Activated B cell treated with CpG ODN at 0.5 μM for 24 hours (primary cell): ENCODE results near the gene ZNFX1. TPM values are rescaled to one million over a fixed set of nuclear protein-coding genes. Genes with fewer than 3 reads are reported as not detected.

Experiments
- ATAC-seq: fragments of 200-7000 bp; cut with Tn5 transposase; one replicate; pipeline ENCODE4 v1.10.0; 2021; ENCODE audit warnings: low read depth, mild to moderate bottlenecking, moderate library complexity
- CTCF ChIA-PET: fragments of 350-600 bp; sonication (Branson Sonifier 250); formaldehyde crosslinking; loops from one replicate; lab custom pipeline; 2021; ENCODE audit warnings: antibody characterized with exemption; lab: Charles Lee
- POLR2A ChIA-PET: fragments of 350-600 bp; sonication (Branson Sonifier 250); formaldehyde crosslinking; loops from one replicate; lab custom pipeline; 2021; ENCODE audit warnings: antibody characterized with exemption; lab: Charles Lee
- DNase-seq: peaks from one replicate; pipeline ENCODE4 v3.0.0; 2022
- H3K27ac Mint-ChIP-seq: one replicate; pipeline ENCODE4 v1.8.0; 2020; ENCODE audit warnings: mixed read lengths
- H3K27me3 Mint-ChIP-seq: one replicate; pipeline ENCODE4 v1.8.0; 2021; ENCODE audit warnings: mixed read lengths
- H3K36me3 Mint-ChIP-seq: one replicate; pipeline ENCODE4 v1.8.0; 2021; ENCODE audit warnings: low read depth, mixed read lengths
- H3K4me1 Mint-ChIP-seq: one replicate; pipeline ENCODE4 v1.8.0; 2021; ENCODE audit warnings: mixed read lengths
- H3K4me3 Mint-ChIP-seq: one replicate; pipeline ENCODE4 v1.8.0; 2020; ENCODE audit warnings: mild to moderate bottlenecking, mixed read lengths
- H3K9me3 Mint-ChIP-seq: one replicate; pipeline ENCODE4 v1.8.0; 2020; ENCODE audit warnings: mixed read lengths
- intact Hi-C: fragments of 100-400 bp; cut with micrococcal nuclease; formaldehyde crosslinking; loops from one replicate; pipeline ENCODE4 v1.15.1; 2024
- total RNA-seq: library from RNA; stranded (reverse); gene quantifications from 2 replicates; pipeline ENCODE4 v1.2.3, GENCODE V29; 2022
- TF ChIP-seq, protein P1 (sequence below): fragments of 200-600 bp; IDR thresholded peaks from one replicate; pipeline ENCODE4 v1.8.0; 2022; ENCODE audit warnings: antibody characterized with exemption, mild to moderate bottlenecking

Gene ZNFX1
- 49.6 and 51.9 TPM in 2 replicates for total RNA-seq

DNA sequence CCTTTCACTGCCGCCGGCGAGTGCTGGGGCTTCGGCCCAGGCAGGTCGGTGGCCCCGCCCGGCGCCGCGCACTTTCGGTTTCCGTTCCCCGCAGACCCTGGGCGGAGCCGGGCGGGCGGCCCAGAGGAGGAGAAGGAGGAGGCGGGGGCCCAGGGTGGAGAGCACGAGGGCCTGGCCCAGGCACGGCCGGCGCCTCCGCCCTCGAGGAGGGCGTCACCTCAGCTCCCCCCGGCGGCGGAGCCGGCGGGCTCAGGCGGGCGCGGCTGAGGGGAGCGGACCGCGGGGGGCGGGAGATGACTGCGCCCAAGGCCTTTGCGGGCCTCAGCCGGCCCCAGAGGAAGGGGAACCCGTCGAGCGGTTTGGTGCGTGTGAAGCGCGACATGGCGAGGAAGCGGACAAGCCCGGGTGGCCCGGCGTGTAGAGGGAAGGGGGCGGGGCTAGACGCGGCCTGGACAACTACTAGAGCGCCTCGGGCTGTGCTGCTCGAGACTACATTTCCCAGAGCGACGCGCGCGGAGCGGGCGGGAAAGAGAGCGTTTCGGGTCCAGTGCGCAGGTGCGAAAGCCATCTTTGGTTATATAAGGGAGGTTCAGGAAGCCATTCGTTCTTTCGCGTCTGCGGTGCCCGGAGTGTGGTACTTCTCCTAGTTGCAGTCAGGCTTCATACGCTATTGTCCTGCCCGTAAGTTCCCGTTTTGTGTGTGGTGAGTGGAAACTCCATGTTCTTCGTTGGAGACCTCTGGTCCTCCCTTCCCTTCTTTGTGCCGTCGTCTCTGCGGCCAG lies at the start of gene ZNFX1:
Gene ZNFX1, minus strand, starts transcription at position 22 of the 782 bp plus-strand sequence. CDS start 2,218 bp downstream, outside the sequence.
- H3K9me3 Mint-ChIP-seq = peaks cover 23% of the 10 kb centered on the region
- peaks cover 66% of the 10 kb centered on the region for H3K4me1 Mint-ChIP-seq
- TF ChIP-seq, protein P1, sequence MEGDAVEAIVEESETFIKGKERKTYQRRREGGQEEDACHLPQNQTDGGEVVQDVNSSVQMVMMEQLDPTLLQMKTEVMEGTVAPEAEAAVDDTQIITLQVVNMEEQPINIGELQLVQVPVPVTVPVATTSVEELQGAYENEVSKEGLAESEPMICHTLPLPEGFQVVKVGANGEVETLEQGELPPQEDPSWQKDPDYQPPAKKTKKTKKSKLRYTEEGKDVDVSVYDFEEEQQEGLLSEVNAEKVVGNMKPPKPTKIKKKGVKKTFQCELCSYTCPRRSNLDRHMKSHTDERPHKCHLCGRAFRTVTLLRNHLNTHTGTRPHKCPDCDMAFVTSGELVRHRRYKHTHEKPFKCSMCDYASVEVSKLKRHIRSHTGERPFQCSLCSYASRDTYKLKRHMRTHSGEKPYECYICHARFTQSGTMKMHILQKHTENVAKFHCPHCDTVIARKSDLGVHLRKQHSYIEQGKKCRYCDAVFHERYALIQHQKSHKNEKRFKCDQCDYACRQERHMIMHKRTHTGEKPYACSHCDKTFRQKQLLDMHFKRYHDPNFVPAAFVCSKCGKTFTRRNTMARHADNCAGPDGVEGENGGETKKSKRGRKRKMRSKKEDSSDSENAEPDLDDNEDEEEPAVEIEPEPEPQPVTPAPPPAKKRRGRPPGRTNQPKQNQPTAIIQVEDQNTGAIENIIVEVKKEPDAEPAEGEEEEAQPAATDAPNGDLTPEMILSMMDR = no peak
- ChIA-PET POLR2A (interaction anchor here (0.6 to 8.0 kb wide), 10 partner anchors 9 to 721 kb away, joined by 3 to 63 read pairs (median 4); partner anchors contain the start of genes CSE1L and DDX27), CTCF (no interaction called here)
- intact Hi-C loops = loop anchor here (1.0 to 10.0 kb wide), 12 partner anchors 46 to 1926 kb away; partner anchors contain the start of genes CEBPB, CSE1L, DDX27 and PREX1
- ATAC-seq (peak; percentile 81), DNase-seq (peak; percentile 96)
- no peaks in the 10 kb centered on the region for H3K27me3 Mint-ChIP-seq
- peak within 1 kb of the TSS; percentile 98 for H3K27ac Mint-ChIP-seq
- H3K4me3 Mint-ChIP-seq = peak within 1 kb of the TSS; percentile 98
- H3K36me3 Mint-ChIP-seq = peaks cover 76% of the 10 kb centered on the region

DNA sequence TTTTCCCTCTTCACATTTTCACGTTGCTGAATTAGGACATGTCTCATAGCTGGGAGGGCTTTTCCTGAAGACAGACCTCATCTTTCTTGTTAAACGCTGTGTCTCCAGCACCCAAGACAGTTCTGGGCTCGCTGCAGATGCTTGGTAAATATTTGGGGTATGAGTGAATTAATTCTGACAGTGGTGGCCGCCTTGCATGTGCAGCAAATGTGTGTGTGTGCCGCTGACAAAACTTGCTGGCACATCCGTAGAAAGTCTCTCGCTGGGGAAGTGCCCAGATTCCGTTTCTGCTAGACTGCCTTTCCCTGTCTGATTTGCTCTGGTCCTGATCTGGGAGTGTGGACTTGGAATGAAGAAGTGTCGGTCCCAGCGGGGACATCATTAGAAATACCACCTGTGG lies 48.2 kb upstream of the ZNFX1 start:
- intact Hi-C loops = no loop called here
- ChIA-PET CTCF (no interaction called here), POLR2A (no interaction called here)
- no peaks in the 10 kb centered on the region for H3K36me3 Mint-ChIP-seq
- DNase-seq (no peak), ATAC-seq (no peak)
- H3K4me1 Mint-ChIP-seq = peaks cover 3% of the 10 kb centered on the region
- TF ChIP-seq, protein P1 = no peak
- H3K9me3 Mint-ChIP-seq = no peaks in the 10 kb centered on the region
- H3K27ac Mint-ChIP-seq = no peak overlapping the region
- peaks cover 23% of the 10 kb centered on the region for H3K27me3 Mint-ChIP-seq
- H3K4me3 Mint-ChIP-seq = no peak overlapping the region

DNA sequence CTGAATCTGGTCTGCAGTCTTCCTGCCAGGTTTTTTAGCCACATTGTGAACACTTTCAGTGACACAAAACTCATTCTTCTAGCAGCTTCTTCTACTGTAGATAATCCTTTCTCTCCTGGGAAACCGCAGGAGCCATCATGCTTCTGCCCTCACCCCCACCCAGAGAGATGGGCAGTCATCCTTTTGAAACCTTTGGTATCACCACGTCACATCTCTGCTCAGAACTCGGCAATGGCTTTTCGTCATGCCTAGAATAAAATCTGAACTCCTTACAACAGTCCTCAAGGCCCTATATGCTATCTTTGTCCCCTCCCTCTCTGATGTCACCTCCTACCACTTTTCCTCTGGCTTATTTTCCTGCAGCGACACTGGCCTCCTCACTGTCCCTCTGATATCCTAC lies 46.4 kb upstream of the ZNFX1 start:
- DNase-seq (no peak), ATAC-seq (no peak)
- no peaks in the 10 kb centered on the region for H3K36me3 Mint-ChIP-seq
- no peak overlapping the region for H3K27ac Mint-ChIP-seq
- H3K27me3 Mint-ChIP-seq = peaks cover 34% of the 10 kb centered on the region
- no peak overlapping the region for H3K4me3 Mint-ChIP-seq
- H3K4me1 Mint-ChIP-seq = peaks cover 4% of the 10 kb centered on the region
- POLR2A ChIA-PET = no interaction called here
- intact Hi-C loops = no loop called here
- H3K9me3 Mint-ChIP-seq = no peaks in the 10 kb centered on the region
- TF ChIP-seq, protein P1 = no peak
- CTCF ChIA-PET = no interaction called here

DNA sequence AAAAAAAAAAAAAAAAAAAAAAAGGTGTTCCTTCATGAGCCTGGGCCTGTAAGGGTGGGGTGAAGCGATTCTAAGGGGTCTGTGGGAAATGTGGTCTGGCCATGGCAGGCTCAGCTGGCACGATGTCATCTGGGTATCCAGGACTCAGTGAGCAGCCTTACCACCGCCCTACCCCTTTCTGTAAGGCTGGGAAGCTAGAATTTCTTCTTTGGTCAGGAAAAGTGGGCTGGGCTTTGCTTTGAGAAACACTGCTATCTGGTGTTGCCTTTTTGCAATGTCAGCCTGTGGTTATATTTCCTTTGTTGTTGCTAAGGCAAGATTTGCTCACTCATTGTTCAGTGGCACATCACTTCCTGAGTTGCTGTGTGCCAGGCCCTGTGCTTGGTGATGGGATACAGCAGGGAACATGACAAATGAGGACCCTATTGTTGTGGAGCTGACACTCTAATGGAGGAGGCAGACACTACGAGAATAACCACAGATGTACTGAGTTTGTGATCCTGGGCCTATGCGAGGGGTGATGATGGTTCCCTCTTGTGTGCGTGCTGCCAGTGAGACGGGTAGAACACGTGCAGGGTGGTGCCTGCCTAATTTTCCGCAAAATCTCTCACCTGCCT lies 45.9 kb upstream of the ZNFX1 start:
- TF ChIP-seq, protein P1 = no peak
- Mint-ChIP-seq H3K27me3 (peaks cover 37% of the 10 kb centered on the region), H3K9me3 (no peaks in the 10 kb centered on the region), H3K4me3 (no peak overlapping the region), H3K4me1 (peaks cover 9% of the 10 kb centered on the region), H3K27ac (no peak overlapping the region), H3K36me3 (no peaks in the 10 kb centered on the region)
- ChIA-PET CTCF (no interaction called here), POLR2A (interaction anchor here (0.6 kb wide), 1 partner anchor 576 kb away, joined by 5 read pairs; no protein-coding TSS in a partner anchor)
- ATAC-seq (peak; percentile 37), DNase-seq (no peak)
- intact Hi-C loops = no loop called here

DNA sequence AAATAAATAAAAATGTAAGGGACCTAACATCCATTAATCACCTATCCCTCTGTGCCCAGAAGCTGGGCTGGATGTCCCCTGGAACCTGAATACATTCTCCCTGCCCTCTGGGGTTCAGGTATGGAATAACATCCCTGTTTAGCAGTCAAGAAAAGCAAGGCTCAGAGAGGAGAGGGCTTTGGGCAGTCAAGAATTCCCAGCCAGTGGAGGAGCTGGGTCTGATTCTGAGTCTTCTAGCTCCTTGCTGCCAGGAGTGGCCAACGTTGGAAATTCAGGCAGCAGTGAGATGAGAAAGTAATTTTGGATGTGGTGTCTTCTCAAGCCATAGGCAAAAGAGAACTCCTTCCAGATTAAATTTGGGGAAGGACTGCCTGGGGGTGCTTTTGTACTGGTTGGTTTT lies 42.6 kb upstream of the ZNFX1 start:
- H3K27ac Mint-ChIP-seq = no peak overlapping the region
- POLR2A ChIA-PET = interaction anchor here (0.6 kb wide), 1 partner anchor 337 kb away, joined by 7 read pairs; no protein-coding TSS in a partner anchor
- no peaks in the 10 kb centered on the region for H3K9me3 Mint-ChIP-seq
- H3K27me3 Mint-ChIP-seq = peaks cover 50% of the 10 kb centered on the region
- no peak for ATAC-seq
- intact Hi-C loops = no loop called here
- no peak overlapping the region for H3K4me3 Mint-ChIP-seq
- H3K4me1 Mint-ChIP-seq = peaks cover 16% of the 10 kb centered on the region
- TF ChIP-seq, protein P1 = no peak
- no peak for DNase-seq
- no peaks in the 10 kb centered on the region for H3K36me3 Mint-ChIP-seq
- CTCF ChIA-PET = interaction anchor here (1.0 to 1.4 kb wide), 2 partner anchors 8 to 74 kb away, joined by 3 to 4 read pairs; no protein-coding TSS in a partner anchor
